Nephron progenitor cell (in vitro differentiated cells): Measurements from ENCODE around the gene CRB2.

Experiments used
- DNase-seq: peaks from one replicate; pipeline ENCODE4 v3.0.0; 2021
- H3K27ac Mint-ChIP-seq: 2 replicates; pipeline ENCODE4 v1.8.0; 2021; ENCODE audit warnings: mild to moderate bottlenecking, moderate library complexity, mixed read lengths
- H3K27me3 Mint-ChIP-seq: 2 replicates; pipeline ENCODE4 v1.8.0; 2021; ENCODE audit warnings: mild to moderate bottlenecking, low read depth, mixed read lengths; ENCODE audit not compliant: poor library complexity
- H3K36me3 Mint-ChIP-seq: 2 replicates; pipeline ENCODE4 v1.8.0; 2021; ENCODE audit warnings: low read depth, mixed read lengths
- H3K4me1 Mint-ChIP-seq: 2 replicates; pipeline ENCODE4 v1.8.0; 2021; ENCODE audit warnings: mixed read lengths
- H3K4me3 Mint-ChIP-seq: 2 replicates; pipeline ENCODE4 v1.8.0; 2021; ENCODE audit warnings: mild to moderate bottlenecking, moderate library complexity, mixed read lengths
- H3K9me3 Mint-ChIP-seq: 2 replicates; pipeline ENCODE4 v1.8.0; 2021; ENCODE audit warnings: mild to moderate bottlenecking, moderate library complexity, mixed read lengths
- TF ChIP-seq, protein P1 (sequence below): fragments of 200-600 bp; sonication (generic); IDR thresholded peaks from 2 replicates; pipeline ENCODE4 v1.5.0; 2021; ENCODE audit warnings: antibody characterized with exemption

Gene CRB2

DNA sequence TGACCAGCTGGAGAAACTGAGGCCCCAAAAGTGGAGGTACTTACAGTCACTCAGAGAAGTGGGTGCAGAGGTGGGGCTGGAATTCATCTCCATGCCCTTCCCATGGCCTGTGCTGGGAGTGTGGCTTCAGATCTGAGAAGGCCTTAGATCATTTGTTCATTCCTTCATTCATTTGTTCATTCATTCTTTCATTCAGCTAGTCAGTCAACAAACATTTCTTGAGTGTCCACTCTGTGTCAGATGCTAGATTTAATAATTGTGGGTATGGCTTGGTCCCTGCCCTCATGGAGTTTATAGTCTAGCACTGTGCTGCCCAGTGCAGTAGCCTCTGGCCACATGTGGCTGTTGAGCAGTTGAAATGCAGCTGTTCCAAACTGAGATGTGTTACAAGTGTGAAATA, 19.0 kb upstream of the CRB2 start:
- H3K27me3 Mint-ChIP-seq = no peaks in the 10 kb centered on the region
- peaks cover 67% of the 10 kb centered on the region for H3K4me1 Mint-ChIP-seq
- H3K9me3 Mint-ChIP-seq = no peaks in the 10 kb centered on the region
- no peak overlapping the region for H3K4me3 Mint-ChIP-seq
- TF ChIP-seq, protein P1, sequence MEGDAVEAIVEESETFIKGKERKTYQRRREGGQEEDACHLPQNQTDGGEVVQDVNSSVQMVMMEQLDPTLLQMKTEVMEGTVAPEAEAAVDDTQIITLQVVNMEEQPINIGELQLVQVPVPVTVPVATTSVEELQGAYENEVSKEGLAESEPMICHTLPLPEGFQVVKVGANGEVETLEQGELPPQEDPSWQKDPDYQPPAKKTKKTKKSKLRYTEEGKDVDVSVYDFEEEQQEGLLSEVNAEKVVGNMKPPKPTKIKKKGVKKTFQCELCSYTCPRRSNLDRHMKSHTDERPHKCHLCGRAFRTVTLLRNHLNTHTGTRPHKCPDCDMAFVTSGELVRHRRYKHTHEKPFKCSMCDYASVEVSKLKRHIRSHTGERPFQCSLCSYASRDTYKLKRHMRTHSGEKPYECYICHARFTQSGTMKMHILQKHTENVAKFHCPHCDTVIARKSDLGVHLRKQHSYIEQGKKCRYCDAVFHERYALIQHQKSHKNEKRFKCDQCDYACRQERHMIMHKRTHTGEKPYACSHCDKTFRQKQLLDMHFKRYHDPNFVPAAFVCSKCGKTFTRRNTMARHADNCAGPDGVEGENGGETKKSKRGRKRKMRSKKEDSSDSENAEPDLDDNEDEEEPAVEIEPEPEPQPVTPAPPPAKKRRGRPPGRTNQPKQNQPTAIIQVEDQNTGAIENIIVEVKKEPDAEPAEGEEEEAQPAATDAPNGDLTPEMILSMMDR = no peak
- H3K36me3 Mint-ChIP-seq = no peaks in the 10 kb centered on the region
- DNase-seq = no peak
- no peak overlapping the region for H3K27ac Mint-ChIP-seq

DNA sequence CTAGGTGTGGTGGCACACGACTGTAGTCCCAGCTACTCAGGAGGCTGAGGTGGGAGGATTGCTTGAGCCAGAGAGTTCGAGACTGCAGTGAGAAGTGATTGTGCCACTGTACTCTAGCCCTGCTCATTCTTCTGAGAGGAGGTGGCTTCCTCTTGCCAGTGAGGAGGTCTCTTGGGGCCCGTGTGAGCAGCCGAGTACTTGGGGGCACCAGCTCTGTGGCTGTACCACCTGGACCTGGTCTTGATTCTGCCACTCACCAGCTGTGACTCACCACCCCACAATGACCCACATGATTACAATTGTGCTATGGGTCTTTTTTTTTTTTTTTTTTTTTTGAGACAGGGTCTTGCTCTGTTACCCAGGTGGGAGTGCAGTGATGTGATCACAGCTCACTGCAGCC, 18.0 kb upstream of the CRB2 start:
- H3K4me1 Mint-ChIP-seq = peaks cover 73% of the 10 kb centered on the region
- H3K27ac Mint-ChIP-seq = no peak overlapping the region

DNA sequence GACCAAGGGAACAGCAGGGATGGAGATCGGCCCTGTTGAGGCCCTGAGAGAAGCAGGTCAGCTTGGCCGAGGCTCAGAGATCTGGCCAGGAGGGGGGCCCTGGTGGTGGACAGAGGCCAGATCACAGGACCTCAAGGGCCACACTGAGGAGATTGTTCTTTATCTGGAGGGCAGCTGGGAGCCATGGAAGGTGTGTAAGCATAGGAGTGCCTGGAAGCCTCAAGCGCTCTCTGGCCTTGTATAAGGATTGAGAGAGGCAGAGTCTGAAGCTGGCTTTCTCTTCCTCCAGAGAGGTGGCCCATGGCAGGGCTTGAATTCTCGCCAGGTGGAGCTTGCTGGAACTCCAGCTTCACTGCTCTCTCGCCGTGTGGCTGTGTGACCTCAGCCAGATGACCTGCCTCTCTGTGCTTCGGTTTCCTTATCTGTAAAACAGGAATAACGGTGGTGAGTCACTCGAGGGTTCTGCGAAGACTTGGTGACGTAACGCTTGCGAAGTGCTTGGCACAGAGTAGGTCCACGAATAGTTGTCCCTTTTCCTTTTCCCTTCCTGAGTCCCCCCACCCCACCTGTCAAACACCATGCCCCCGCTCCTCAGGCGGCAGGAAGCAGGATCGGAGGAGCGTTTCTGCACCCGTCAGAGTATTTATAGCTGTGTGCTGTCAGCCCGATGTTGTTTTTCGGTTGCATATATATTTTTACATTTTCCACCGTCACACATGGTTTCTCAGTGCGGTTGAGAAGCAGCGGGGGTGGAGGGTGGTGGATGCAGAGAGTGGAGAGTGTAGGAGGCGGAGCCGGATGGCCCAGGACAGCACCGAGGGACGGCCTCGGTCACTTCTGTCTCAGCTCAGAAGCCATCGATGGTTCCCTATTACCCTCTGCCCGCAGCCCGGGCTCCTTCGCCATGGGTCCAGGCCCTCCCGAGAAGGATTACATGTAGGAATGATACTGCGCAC, 17.0 kb upstream of the CRB2 start:
- TF ChIP-seq, protein P1 = no peak
- H3K4me3 Mint-ChIP-seq = no peak overlapping the region
- H3K27ac Mint-ChIP-seq = peak overlapping the region; percentile 45
- H3K4me1 Mint-ChIP-seq = peaks cover 79% of the 10 kb centered on the region
- H3K9me3 Mint-ChIP-seq = no peaks in the 10 kb centered on the region
- H3K27me3 Mint-ChIP-seq = no peaks in the 10 kb centered on the region
- DNase-seq = no peak
- no peaks in the 10 kb centered on the region for H3K36me3 Mint-ChIP-seq

More for the DNA sequence above, 18.0 kb upstream of the CRB2 start:
- H3K36me3 Mint-ChIP-seq = no peaks in the 10 kb centered on the region
- TF ChIP-seq, protein P1 = no peak
- no peak for DNase-seq
- no peak overlapping the region for H3K4me3 Mint-ChIP-seq
- H3K27me3 Mint-ChIP-seq = no peaks in the 10 kb centered on the region
- H3K9me3 Mint-ChIP-seq = no peaks in the 10 kb centered on the region

- Mint-ChIP-seq H3K36me3 (no peaks in the 10 kb centered on the region), H3K4me3 (no peak overlapping the region), H3K4me1 (peaks cover 72% of the 10 kb centered on the region), H3K27me3 (no peaks in the 10 kb centered on the region), H3K27ac (no peak overlapping the region), H3K9me3 (no peaks in the 10 kb centered on the region)
- DNase-seq = no peak
- TF ChIP-seq, protein P1 = no peak
Measured at GRCh38 chr9:123339666-123340510, 16.1 kb upstream of the CRB2 start.

- TF ChIP-seq, protein P1 = no peak
- no peaks in the 10 kb centered on the region for H3K36me3 Mint-ChIP-seq
- DNase-seq = no peak
- peak overlapping the region; percentile 39 for H3K27ac Mint-ChIP-seq
- peak overlapping the region; percentile 14 for H3K4me3 Mint-ChIP-seq
- H3K4me1 Mint-ChIP-seq = peaks cover 57% of the 10 kb centered on the region
- no peaks in the 10 kb centered on the region for H3K27me3 Mint-ChIP-seq
- H3K9me3 Mint-ChIP-seq = no peaks in the 10 kb centered on the region
Measured at GRCh38 chr9:123341816-123342215, 14.2 kb upstream of the CRB2 start.
